GM10266 (cell line): ENCODE measurements around the gene PRDM16.

Source experiments
- DNase-seq: peaks from one replicate; pipeline ENCODE4 v3.0.0; 2012; ENCODE audit errors: extremely low spot score
- TF ChIP-seq, protein P1 (sequence below): IDR thresholded peaks from 2 replicates; pipeline ENCODE4 v1.5.1; 2012; ENCODE audit warnings: mild to moderate bottlenecking, low read depth; ENCODE audit not compliant: control insufficient read depth, insufficient read depth; ENCODE audit errors: missing control alignments

PRDM16 gene

DNA sequence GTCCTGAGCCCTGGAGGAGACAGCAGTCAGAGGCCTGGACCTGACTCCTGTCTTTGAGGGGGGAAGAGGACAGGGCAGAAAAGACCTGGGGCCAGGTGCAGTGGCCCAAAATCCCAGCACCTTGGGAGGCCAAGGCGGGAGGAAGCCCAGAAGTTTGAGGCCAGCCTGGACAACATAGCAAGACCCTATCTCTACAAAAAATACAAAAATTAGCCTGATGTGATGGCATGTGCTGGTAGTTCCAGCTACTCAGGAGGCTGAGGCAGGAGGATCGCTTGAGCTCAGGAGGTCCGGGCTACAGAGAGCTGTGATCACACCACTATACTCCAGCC, 280.9 kb downstream of the PRDM16 start:
- TF ChIP-seq, protein P1, sequence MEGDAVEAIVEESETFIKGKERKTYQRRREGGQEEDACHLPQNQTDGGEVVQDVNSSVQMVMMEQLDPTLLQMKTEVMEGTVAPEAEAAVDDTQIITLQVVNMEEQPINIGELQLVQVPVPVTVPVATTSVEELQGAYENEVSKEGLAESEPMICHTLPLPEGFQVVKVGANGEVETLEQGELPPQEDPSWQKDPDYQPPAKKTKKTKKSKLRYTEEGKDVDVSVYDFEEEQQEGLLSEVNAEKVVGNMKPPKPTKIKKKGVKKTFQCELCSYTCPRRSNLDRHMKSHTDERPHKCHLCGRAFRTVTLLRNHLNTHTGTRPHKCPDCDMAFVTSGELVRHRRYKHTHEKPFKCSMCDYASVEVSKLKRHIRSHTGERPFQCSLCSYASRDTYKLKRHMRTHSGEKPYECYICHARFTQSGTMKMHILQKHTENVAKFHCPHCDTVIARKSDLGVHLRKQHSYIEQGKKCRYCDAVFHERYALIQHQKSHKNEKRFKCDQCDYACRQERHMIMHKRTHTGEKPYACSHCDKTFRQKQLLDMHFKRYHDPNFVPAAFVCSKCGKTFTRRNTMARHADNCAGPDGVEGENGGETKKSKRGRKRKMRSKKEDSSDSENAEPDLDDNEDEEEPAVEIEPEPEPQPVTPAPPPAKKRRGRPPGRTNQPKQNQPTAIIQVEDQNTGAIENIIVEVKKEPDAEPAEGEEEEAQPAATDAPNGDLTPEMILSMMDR, result no peak

DNA sequence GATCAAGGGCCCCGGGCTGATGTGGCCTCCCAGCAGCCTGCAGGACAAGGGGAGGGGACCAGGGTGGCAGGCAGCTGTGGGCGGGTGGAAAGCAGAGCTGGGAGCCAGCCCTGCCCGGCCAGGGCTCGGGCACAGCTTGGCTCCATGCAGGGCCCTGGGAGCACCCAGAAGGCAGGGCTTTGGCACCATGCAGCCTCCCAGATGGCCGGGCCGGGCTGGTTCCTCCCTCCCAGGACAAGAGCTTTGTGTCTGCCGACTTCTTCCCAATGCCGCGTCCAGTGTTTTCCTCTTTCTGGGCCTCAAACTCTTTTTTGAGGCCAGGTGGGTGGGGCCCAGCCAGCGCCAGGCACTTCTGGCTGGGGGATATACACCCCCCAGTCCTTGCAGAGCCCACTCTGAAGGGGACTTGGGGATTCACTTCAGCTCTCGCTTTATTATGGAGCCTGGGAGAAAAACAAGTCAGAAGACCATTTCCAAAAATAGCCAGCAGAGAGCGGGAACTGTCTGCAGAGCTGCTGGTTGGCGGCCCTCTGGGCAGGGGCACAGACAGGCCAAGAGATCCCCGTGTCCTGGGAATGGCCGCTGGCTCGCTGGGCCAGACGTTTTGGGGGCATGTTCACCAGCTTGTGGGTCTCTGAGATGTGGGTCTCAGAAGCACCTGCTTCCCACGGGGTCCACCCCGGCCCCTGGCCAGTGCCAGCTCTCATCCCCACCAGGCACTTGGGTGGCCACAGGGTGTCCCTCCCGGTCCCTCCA, 281.7 kb downstream of the PRDM16 start:
- DNase-seq, result no peak
- TF ChIP-seq, protein P1, result no peak

More for the DNA sequence above, 280.9 kb downstream of the PRDM16 start:
- no peak for DNase-seq

DNA sequence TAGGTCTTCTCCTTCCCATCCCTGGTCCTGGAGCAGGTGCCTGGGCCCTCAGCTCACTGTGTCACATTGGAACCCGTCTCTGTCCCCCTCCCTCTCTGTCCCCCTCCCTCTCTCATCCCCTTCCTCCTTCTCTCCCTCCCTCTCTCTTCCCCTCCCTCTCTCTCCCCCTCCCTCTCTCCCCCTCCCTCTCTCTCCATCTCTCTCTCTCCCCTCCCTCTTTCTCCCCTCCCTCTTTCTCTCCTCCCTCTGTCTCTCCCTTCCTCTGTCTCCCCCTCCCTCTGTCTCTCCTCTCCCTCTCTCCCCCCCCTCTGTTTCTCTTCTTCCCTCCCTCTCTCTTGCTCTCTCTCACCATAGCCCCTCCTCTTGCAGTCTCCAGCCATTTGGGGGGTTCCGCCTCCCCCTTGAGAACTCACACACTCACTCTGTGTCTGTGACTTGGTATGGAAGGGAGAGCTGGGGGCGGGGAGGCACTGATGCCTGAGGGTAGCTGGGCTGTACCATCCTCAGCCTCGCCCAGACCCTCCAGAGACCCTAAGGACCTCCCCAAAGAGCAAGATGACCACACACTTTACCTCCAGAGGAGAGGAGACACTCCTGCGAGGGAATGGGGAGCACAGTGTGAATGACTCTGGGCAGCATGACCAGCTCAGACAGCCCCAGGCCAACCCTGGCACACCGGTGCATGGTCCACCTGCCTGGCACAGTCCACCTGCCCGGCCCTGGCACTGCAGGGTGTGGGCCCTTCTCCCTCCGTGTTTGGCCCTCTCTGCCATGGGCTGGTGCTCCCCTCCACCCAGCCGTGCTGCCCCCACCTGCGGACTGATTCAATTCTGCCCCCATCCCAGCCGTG, 282.7 kb downstream of the PRDM16 start:
- TF ChIP-seq, protein P1, result no peak
- no peak for DNase-seq

DNA sequence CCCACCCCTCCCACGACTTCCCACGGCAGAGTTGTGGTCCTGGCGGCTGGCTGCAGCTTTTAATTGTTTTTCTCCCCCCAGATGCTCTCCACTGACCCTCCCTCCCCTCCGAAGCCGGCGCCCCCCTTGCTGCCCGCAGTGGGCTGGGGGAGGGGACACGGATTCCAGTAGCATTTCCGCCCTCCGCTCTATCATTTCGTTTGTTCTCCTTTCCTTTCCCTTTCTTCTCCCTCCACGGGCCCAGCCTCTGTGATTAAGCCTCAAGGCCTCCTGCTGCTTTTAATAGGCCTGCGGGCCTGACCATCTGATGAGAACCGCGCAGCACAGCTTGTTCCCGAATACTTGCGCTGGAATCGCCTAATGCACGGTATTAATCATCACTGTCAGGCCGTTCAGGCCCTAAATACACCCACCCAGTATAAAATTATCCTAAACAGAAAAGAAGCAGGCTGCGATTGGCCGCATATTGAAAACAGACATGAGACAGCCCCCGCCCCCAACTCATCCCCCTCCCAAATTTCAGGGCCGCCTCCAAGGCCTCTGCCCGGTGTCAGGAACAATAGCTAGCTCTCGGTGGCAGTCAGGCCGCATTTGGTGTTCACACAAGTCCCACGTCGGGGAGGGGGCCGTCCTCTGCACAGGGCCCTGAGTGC, 283.4 kb downstream of the PRDM16 start:
- no peak for DNase-seq
- TF ChIP-seq, protein P1, result no peak

DNA sequence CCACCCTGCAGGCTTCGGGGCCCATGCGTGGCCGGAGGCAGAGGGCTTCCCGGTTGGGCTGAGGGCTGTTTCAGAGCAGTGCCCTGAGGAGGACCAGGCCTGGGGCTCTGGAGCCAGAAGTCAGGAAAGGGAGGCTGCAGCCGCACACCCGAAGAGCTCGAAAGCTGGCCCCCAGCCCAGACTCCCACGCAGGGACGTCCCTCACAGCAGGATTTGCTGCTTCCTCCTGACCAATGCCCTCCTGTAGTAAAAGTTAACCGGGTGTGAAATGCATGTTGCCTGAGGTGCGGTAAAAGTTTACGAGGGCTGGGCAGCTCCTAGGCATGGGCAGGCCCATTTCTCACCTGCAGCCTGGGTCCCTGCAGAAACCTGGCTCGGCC, 283.9 kb downstream of the PRDM16 start:
- TF ChIP-seq, protein P1, result no peak
- DNase-seq, result no peak

DNA sequence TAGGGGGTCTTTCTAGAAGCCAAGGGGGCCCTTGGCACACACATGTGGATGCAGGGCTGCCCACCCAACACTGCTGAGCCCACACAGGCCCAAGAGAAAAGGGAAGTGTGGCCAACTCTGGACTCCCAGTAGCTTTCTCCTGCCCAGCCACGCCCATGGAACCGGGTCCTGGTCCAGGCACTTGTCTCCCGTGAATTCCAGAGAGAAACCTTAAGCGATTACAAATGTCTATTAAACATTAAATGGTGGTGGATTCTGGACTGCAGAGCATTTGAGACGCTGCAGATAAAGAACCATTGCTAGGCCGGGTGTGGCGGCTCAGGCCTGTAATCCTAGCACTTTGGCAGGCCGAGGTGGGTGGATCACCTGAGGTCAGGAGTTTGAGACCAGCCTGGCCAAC, 284.9 kb downstream of the PRDM16 start:
- TF ChIP-seq, protein P1, result no peak
- DNase-seq, result no peak
